ENCODE measurements around the gene SLITRK2. TPM values are rescaled to one million over a fixed set of nuclear protein-coding genes. Genes with fewer than 3 reads are reported as not detected.

SLITRK2 gene
- total RNA-seq, 4 donors from 2014 or later, result 0.04 TPM; not detected in 3

GRCh38 chrX:145821898-145822571 lies 4.4 kb downstream of the SLITRK2 start:
- Histone ChIP-seq H3K4me1 (no peaks in the 10 kb centered on the region), H3K9me3 (no peaks in the 10 kb centered on the region), H3K27me3 (peaks cover 0 to 13% (median 0%) of the 10 kb centered on the region in 3 donors), H3K36me3 (no peaks in the 10 kb centered on the region), H3K4me3 (no peak overlapping the region), H3K27ac (no peak overlapping the region)
- no peak for ATAC-seq
- TF ChIP-seq, protein P1, sequence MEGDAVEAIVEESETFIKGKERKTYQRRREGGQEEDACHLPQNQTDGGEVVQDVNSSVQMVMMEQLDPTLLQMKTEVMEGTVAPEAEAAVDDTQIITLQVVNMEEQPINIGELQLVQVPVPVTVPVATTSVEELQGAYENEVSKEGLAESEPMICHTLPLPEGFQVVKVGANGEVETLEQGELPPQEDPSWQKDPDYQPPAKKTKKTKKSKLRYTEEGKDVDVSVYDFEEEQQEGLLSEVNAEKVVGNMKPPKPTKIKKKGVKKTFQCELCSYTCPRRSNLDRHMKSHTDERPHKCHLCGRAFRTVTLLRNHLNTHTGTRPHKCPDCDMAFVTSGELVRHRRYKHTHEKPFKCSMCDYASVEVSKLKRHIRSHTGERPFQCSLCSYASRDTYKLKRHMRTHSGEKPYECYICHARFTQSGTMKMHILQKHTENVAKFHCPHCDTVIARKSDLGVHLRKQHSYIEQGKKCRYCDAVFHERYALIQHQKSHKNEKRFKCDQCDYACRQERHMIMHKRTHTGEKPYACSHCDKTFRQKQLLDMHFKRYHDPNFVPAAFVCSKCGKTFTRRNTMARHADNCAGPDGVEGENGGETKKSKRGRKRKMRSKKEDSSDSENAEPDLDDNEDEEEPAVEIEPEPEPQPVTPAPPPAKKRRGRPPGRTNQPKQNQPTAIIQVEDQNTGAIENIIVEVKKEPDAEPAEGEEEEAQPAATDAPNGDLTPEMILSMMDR (IDR thresholded peaks at IDR 0.05 in 4 of 5, conservative IDR thresholded peaks at IDR 0.05 in 1 of 5), result no peak
- no peak for TF ChIP-seq POLR2A (IDR thresholded peaks at IDR 0.05)
- intact Hi-C loops (cut with DNase I; ENCODE audit: low total_unique reads), result no loop called here
- DNase-seq, result no peak
- in situ Hi-C loops (cut with MboI; ENCODE audit: low sequenced_read_pairs in 4 of 4), result no loop called here

DNA sequence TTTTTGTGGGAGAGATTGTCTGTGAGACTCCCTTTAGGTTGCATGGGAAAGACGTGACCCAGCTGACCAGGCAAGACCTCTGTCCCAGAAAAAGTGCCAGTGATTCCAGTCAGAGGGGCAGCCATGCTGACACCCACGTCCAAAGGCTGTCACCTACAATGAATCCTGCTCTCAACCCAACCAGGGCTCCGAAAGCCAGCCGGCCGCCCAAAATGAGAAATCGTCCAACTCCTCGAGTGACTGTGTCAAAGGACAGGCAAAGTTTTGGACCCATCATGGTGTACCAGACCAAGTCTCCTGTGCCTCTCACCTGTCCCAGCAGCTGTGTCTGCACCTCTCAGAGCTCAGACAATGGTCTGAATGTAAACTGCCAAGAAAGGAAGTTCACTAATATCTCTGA lies 5.5 kb downstream of the SLITRK2 start:
- intact Hi-C loops (cut with DNase I; ENCODE audit: low total_unique reads) (no loop called here), in situ Hi-C loops (cut with MboI; ENCODE audit: low sequenced_read_pairs in 4 of 4) (no loop called here)
- H3K9me3 ChIP-seq, result no peaks in the 10 kb centered on the region

GRCh38 chrX:145825896-145826295 lies 8.3 kb downstream of the SLITRK2 start:
- intact Hi-C loops (cut with DNase I; ENCODE audit: low total_unique reads), result no loop called here
- TF ChIP-seq, protein P1 (IDR thresholded peaks at IDR 0.05 in 4 of 5, conservative IDR thresholded peaks at IDR 0.05 in 1 of 5), result no peak
- TF ChIP-seq POLR2A (IDR thresholded peaks at IDR 0.05), result no peak
- no peak for ATAC-seq
- Histone ChIP-seq H3K9me3 (no peaks in the 10 kb centered on the region), H3K4me1 (no peaks in the 10 kb centered on the region), H3K36me3 (no peaks in the 10 kb centered on the region), H3K4me3 (no peak overlapping the region), H3K27me3 (no peaks in the 10 kb centered on the region), H3K27ac (no peak overlapping the region)
- in situ Hi-C loops (cut with MboI; ENCODE audit: low sequenced_read_pairs in 4 of 4), result no loop called here
- no peak for DNase-seq

More for the DNA sequence above, 5.5 kb downstream of the SLITRK2 start:
- ATAC-seq, result no peak
- DNase-seq, result no peak
- Histone ChIP-seq H3K27me3 (peaks cover 0 to 13% (median 0%) of the 10 kb centered on the region in 3 donors), H3K4me1 (no peaks in the 10 kb centered on the region), H3K36me3 (no peaks in the 10 kb centered on the region), H3K27ac (no peak overlapping the region), H3K4me3 (no peak overlapping the region)
- no peak for TF ChIP-seq POLR2A (IDR thresholded peaks at IDR 0.05)
- TF ChIP-seq, protein P1 (IDR thresholded peaks at IDR 0.05 in 4 of 5, conservative IDR thresholded peaks at IDR 0.05 in 1 of 5), result no peak

GRCh38 chrX:145826466-145826865 lies 8.8 kb downstream of the SLITRK2 start:
- Histone ChIP-seq H3K27ac (no peak overlapping the region), H3K4me3 (no peak overlapping the region), H3K9me3 (no peaks in the 10 kb centered on the region), H3K4me1 (no peaks in the 10 kb centered on the region), H3K36me3 (no peaks in the 10 kb centered on the region), H3K27me3 (no peaks in the 10 kb centered on the region)
- no peak for ATAC-seq
- intact Hi-C loops (cut with DNase I; ENCODE audit: low total_unique reads) (no loop called here), in situ Hi-C loops (cut with MboI; ENCODE audit: low sequenced_read_pairs in 4 of 4) (no loop called here)
- DNase-seq, result no peak
- TF ChIP-seq, protein P1 (IDR thresholded peaks at IDR 0.05 in 4 of 5, conservative IDR thresholded peaks at IDR 0.05 in 1 of 5), result no peak
- no peak for TF ChIP-seq POLR2A (IDR thresholded peaks at IDR 0.05)

GRCh38 chrX:145832796-145833195 lies 15.2 kb downstream of the SLITRK2 start:
- no peaks in the 10 kb centered on the region for H3K36me3 ChIP-seq
- H3K27me3 ChIP-seq, result no peaks in the 10 kb centered on the region
- DNase-seq (no peak), ATAC-seq (no peak)
- no peak overlapping the region for H3K27ac ChIP-seq
- TF ChIP-seq, protein P1 (IDR thresholded peaks at IDR 0.05 in 4 of 5, conservative IDR thresholded peaks at IDR 0.05 in 1 of 5), result no peak
- TF ChIP-seq POLR2A (IDR thresholded peaks at IDR 0.05), result no peak
- H3K4me3 ChIP-seq, result no peak overlapping the region
- H3K9me3 ChIP-seq, result no peaks in the 10 kb centered on the region
- H3K4me1 ChIP-seq, result no peaks in the 10 kb centered on the region
- intact Hi-C loops (cut with DNase I; ENCODE audit: low total_unique reads) (no loop called here), in situ Hi-C loops (cut with MboI; ENCODE audit: low sequenced_read_pairs in 4 of 4) (no loop called here)

All from gastrocnemius medialis (tissue), 4 donors.